Amniotic epithelial cell (primary cell): ENCODE results near the gene IL1RAPL1.
A peak's percentile ranks its signal among the peaks of the same experiment; 100 is the strongest.
"Not testable (repeated sequence)": the region's sequence is repeated elsewhere in the genome, so short reads cannot be mapped to it uniquely, and the experiment has no call there.

ENCODE experiments used
- DNase-seq: peaks from one replicate; pipeline ENCODE4 v3.0.0-alpha.2; 2010; ENCODE audit warnings: low read depth

Gene IL1RAPL1

DNA sequence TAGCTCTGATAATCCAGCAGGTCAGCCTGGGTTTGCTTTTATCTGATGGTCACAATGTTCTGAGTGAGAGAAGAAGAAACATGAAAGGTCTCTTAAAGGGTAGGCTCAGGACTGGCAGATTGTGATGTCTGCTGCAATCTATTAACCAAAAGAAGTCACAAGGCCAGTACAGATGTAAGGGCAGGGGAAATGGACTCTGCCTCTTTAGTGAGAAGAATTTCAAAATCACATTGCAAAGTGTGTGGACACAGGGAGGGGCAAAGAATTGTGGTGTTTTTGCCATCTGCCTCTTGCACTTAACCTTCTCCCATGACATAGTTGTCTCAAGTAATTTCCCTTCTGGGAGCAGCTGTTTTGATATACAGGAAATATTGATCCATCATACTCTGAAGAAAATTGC lies 40.9 kb downstream of the IL1RAPL1 start:
- no peak for DNase-seq

DNA sequence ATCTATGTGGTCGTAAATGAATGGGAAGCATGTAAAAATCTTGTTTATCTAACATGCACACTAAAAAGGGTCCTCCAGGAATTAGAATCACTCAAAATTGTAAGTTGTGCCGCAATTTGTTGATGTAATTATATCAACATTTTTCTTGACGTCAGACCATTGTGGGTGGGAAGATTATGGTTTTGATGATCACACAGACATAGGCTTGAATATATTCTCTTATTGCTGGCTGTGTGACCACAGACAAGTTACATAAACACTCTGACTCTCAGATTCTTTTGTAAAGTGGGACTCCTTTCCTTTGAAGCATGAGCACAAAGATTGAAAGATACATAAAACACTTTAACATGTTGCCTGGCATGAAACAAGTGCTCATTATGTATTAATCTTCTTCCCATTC lies 51.5 kb downstream of the IL1RAPL1 start:
- DNase-seq: no peak

- DNase-seq: no peak
Measured at GRCh38 chrX:28639451-28639850, 52.2 kb downstream of the IL1RAPL1 start.

- DNase-seq: no peak
Measured at GRCh38 chrX:28649541-28649940, 62.3 kb downstream of the IL1RAPL1 start.

DNA sequence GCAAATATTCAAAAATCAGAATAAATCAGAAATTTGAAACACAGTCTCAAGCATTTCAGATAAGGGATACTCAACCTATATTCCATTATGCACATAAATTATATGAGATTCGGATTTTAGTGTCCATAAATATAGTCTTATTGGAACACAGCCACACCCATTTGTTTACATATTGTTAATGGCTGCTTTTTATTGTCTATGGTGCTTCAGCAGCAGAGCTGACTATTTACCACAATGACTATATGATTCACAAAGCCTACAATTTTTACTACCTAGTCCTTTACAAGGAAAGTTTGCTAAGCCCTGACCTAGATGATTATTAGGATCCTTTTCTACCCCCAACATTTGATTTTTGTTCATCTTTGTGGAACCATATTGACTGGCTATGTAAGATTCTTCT lies 63.9 kb downstream of the IL1RAPL1 start:
- DNase-seq: no peak

GRCh38 chrX:28659269-28659668 lies 72.0 kb downstream of the IL1RAPL1 start:
- no peak for DNase-seq

DNA sequence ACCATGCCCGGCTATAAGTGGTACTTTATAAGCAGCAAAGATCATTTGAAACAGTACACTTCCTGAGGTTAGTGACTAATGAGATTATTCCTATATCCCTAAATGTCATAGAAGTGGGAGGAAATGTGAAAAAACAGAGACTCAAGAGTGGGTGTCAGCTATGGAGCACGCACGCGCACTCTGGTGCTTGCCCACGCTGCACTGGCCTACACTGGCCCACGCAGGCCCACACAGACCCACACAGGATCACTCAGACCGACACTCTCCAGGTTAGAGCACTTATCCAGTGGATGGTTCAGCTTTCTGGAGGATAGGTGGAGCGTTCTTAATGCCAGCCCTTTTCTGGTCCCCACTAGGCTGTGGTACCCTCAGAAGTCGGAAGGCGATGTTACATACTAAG lies 78.5 kb downstream of the IL1RAPL1 start:
- DNase-seq: no peak

DNA sequence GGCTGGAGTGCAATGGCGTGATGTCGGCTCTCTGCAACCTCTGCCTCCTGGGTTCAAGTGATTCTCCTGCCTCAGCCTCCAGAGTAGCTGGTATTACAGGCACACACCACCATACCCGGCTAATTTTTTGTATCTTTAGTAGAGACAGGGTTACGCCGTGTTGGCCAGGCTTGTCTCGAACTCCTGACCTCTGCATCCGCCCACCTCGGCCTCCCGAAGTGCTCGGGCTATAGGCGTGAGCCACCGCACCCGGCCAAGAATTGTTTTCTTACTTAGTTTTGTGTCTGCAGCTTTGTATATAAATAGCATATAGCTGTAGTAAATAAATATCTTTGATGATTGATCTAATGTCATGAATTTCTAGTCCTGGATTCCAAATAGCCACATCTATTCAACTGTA lies 81.1 kb downstream of the IL1RAPL1 start:
- no peak for DNase-seq

DNA sequence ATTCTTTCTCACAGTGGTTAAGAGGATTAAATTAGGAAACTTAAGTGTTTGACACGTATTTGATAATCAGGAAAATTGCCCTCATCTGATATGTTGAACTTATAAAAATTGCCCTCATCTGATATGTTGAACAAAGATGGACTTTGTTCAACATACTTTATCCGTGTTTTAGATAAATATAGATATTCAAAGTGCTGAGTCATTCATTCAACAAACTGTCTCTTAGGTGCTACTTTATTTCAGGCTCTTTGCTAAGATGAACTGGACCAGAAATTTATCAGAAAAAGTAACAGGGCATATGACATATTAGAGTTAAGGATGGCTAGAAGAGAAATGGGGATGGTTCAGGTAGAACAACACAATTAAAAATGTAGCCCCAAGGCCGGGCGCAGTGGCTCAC lies 81.7 kb downstream of the IL1RAPL1 start:
- no peak for DNase-seq

DNA sequence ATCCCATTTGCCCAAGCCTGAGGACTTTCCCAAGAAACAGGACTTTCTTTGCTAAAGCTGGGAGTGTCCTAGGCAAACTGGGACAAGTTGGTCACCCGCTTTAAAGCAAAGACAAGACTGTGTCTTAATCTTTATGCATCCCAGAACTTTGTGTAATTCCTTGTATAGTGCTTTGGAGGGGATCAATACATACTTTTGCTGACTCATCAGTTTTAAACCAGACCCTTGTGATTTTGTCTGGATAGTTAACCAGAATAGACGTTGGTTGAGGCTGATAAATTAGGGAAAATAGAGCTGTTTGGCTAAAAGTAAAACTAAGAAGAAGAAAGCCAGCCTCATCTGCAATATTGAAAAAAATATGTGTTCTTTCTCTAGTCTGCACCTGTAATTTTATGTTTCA lies 82.8 kb downstream of the IL1RAPL1 start:
- no peak for DNase-seq

GRCh38 chrX:28675173-28675572 lies 87.9 kb downstream of the IL1RAPL1 start:
- DNase-seq: no peak

DNA sequence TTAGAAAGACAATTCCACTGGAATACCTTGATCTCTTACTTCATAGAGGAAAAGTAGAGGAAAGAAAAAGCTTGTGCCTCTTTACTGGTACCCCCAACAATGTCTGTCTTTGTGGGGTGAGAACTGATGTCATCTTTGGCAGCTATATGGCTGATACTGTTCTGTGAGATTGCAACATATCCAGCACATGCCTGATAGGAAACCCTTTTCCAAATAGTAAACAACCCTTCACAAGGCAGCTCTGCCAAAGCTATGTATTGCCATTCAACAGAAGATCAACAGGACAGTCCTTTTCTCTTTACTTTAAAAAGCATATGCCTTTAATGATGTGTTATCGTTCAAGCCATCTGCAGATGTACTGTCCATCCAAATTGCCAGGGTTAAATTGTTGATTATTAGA lies 105.9 kb downstream of the IL1RAPL1 start:
- DNase-seq: no peak

GRCh38 chrX:28697732-28698131 lies 110.5 kb downstream of the IL1RAPL1 start:
- no peak for DNase-seq

DNA sequence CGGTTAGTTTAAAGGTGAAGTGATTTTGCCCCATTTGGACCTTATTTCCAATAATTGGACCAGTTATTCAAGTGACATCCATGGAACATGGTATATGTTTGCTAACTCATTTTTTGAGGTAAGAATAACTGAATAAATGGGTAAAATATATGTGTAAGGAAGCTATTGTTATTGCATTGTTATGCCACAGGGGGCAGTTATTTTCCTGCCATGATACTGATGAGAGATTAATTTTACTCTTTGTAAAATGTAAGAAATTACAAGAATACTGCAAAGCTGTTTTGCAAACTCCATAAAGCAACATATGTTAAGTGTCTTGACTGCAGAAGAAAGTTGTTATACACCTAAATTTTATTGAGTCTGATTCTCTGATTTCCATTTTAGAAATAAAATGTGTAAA lies 114.0 kb downstream of the IL1RAPL1 start:
- no peak for DNase-seq

DNA sequence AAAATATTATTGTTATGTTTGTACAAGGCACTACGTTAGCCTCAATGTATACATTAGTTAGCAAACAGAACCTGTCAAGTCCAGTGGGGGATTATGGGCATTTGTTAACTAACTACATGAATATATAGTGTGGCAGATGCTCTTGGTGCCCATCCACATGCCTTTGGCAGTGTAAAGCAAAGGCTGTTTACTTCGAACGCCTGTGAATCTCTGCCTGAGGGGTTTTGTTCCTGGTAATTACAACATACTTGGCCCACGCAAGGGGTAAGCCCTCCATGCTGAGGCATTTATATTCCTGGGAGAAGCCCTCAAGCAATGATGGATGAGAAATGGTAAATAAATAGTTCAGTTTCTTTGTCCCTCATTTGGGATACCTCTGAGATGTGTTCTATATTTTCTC lies 119.7 kb downstream of the IL1RAPL1 start:
- DNase-seq: no peak

DNA sequence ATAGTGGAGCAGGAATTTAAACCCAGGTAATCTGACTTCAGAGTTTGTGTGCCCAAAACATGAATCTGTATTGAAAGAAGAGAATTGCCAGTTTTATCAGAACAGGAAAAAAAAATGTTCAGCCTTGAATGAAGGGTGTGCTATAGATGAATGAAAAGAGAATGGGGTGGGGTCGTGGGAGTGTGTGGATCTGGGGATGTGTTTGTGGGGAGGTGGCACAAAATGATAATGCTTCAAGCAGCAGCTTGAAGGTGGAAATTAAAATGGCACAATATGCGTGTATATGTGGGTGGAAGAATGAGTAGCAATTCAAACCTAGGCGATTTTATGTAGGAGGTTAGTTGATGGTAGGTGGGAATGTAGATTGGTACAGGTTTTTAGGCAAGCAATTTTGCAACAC lies 122.2 kb downstream of the IL1RAPL1 start:
- no peak for DNase-seq

- no peak for DNase-seq
Measured at GRCh38 chrX:28717864-28718263, 130.6 kb downstream of the IL1RAPL1 start.

DNA sequence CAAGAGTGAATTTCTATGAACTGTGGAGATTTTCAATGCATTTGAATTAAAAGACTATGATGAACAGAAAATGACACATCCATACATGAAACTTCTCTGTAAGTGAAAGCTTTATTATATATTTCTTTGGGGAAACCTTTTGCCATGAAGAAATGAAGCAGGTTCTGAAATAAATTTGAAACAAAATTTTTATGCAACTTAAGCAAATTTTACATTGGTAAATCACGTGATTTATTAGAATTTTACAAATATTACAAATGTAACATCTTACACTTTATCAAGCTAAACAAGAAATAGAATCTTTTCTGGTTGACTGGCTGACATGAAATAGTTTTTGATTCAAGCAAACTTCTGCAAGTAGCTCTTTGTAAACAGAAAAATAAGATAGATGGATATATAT lies 131.2 kb downstream of the IL1RAPL1 start:
- DNase-seq: no peak

DNA sequence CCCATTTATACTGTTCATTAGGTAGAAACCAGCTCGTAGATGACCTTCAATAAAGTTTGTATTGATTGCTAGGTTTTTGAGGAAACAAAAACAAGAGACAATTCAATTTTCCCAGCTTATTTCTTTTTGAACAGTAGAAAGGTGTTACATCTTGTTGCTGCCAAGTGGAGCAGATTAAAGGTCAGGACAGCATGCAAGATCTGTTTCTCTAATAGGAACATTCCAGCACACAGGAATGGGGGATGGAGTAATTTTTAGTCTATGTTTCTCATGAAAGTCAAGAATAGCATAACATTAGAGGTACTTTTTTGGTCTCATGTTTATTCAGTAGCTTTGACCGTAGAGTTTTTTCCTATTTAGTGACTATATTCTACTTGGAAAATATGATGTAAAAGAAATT lies 132.4 kb downstream of the IL1RAPL1 start:
- DNase-seq: no peak

DNA sequence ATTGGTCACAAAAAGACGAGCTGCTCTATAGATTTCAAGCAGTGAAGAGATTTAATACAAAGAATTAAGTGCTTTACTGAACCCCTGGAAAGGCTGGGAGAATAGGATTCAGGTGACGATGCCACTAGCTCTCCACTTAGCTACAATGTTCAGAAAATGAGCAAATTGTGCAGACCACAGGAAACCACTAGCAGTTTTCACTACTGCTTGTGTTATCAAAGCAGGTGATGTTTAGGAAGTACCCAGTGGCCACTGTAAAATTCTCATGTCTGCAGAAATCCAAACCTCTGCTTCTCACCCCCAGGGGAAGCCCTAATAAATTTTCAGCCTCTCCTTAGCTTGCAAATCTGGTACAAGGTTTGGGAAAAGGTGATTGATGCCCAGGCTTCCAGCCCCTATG lies 165.1 kb downstream of the IL1RAPL1 start:
- no peak for DNase-seq

- DNase-seq: no peak
Measured at GRCh38 chrX:28756175-28756574, 168.9 kb downstream of the IL1RAPL1 start.

DNA sequence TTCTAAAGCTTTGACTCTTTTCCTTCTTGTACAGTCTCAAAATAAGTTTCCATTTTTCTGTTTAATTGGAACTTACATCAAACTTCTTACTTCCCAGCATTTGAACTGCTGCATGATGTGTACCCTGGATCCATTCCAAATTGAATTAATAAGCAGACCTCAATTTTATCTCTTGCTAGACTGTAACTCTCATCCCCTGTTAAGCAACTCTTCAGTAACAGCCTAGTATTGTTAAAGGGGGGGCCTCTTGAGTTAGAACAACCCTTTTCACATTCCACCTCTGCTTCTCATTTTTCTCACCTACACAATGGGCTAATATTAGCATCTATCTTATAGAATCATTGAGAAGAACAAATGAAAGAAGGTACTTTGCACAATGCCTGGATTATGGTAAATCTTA lies 169.4 kb downstream of the IL1RAPL1 start:
- peak; percentile 51 for DNase-seq

- DNase-seq: no peak
Measured at GRCh38 chrX:28757290-28757689, 170.0 kb downstream of the IL1RAPL1 start.

DNA sequence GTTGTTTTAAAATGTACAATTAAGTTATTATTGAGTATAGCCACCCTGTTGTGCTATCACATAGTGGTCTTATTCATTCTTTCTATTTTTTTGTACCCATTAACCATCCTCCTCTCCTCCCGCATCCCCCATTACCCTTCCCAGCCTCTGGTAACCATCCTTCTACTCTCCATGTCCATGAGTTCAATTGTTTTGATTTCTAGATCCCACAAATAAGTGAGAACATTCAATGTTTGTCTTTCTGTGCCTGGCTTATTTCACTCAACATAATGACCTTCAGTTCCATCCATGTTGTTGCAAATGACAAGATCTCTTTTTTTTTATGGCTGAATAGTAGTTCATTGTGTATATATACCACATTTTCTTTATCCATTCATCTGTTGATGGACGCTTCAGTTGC lies 179.3 kb downstream of the IL1RAPL1 start:
- not testable (repeated sequence) for DNase-seq

GRCh38 chrX:28773807-28774206 lies 186.6 kb downstream of the IL1RAPL1 start:
- DNase-seq: no peak
